Frontal cortex (tissue), 4 donors: ENCODE measurements around the gene GRK1. TPM values are rescaled to one million over a fixed set of nuclear protein-coding genes. Genes with fewer than 3 reads are reported as not detected.
A peak's percentile ranks its signal among the peaks of the same experiment; 100 is the strongest.
"Not testable (repeated sequence)": the region's sequence is repeated elsewhere in the genome, so short reads cannot be mapped to it uniquely, and the experiment has no call there.

Experiments
- DNase-seq, 2 donors: peaks; one replicate each; pipeline ENCODE4 v3.0.0; 2012; ENCODE audit warnings: low spot score in 2 of 2
- FAIRE-seq: peaks from 2 replicates; lab custom pipeline; 2012; peaks lifted over from hg19 to GRCh38; lab: Jason Lieb, UNC
- total RNA-seq: library from RNA; depleted of rRNA; stranded (reverse); fragments of >200 nt; gene quantifications from one replicate; pipeline ENCODE4 v1.2.3, GENCODE V29; 2014
- donor health status: control.
- donor health status: control.
- donor health status: control.

Gene GRK1
- total RNA-seq, 1 donor from 2014 or later: under 0.01 TPM

DNA sequence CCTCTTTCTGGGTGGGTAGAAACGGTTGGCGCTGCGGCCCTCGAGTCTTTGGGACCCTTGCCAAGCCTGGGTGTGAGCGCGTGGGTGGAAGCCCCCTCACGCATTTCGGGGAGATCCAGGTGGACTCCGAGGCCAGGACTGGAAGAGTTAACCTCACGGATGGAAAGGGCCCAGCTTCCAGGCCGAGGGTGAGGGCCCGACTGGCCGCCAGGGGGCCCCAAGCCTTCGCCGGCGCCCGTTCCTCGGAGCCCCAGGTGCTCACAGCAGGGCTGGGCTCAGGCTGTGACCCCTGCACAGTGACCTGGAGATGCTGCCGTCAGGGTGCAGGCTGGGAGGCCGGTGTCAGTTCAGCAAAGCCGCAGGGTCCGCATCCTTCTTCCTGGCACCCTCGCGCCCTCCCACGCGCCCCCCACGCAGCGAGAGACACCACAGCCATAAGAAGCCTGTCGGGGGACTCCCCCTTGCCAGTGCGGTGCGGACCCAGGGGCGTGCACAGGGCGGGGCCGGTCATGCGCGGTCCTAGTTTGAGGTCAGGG is 57.8 kb downstream of the GRK1 start:
- peak; percentile 70 for DNase-seq
- FAIRE-seq: no peak

DNA sequence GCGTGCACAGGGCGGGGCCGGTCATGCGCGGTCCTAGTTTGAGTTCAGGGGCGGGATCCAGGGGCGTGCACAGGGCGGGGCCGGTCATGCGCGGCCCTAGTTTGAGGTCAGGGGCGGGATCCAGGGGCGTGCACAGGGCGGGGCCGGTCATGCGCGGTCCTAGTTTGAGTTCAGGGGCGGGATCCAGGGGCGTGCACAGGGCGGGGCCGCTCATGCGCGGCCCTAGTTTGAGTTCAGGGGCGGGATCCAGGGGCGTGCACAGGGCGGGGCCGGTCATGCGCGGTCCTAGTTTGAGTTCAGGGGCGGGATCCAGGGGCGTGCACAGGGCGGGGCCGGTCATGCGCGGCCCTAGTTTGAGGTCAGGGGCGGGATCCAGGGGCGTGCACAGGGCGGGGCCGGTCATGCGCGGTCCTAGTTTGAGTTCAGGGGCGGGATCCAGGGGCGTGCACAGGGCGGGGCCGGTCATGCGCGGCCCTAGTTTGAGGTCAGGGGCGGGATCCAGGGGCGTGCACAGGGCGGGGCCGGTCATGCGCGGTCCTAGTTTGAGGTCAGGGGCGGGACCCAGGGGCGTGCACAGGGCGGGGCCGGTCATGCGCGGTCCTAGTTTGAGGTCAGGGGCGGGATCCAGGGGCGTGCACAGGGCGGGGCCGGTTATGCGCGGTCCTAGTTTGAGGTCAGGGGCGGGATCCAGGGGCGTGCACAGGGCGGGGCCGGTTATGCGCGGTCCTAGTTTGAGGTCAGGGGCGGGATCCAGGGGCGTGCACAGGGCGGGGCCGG is 58.5 kb downstream of the GRK1 start:
- DNase-seq: not testable (repeated sequence)

DNA sequence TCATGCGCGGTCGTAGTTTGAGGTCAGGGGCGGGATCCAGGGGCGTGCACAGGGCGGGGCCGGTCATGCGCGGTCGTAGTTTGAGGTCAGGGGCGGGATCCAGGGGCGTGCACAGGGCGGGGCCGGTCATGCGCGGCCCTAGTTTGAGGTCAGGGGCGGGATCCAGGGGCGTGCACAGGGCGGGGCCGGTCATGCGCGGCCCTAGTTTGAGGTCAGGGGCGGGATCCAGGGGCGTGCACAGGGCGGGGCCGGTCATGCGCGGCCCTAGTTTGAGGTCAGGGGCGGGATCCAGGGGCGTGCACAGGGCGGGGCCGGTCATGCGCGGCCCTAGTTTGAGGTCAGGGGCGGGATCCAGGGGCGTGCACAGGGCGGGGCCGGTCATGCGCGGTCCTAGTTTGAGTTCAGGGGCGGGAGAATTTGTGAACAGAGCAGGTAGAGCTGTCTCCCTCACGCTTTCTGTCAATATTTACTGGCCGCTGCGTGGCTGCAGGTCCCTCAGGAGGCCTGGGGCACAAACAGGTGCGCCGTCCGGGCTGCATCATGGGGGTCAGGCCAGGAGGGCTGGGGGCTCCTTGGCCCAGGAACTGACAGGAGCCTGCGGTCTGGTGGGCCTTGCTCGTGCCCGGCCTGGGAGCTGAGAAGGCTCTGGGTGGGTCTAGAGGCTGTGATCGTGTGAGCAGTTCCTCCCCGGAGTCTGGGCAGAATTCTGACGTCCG is 59.2 kb downstream of the GRK1 start:
- DNase-seq: peak in 1 of 2 donors; percentile 58
- FAIRE-seq: not testable (repeated sequence)

More for the DNA sequence above, 58.5 kb downstream of the GRK1 start:
- not testable (repeated sequence) for FAIRE-seq

DNA sequence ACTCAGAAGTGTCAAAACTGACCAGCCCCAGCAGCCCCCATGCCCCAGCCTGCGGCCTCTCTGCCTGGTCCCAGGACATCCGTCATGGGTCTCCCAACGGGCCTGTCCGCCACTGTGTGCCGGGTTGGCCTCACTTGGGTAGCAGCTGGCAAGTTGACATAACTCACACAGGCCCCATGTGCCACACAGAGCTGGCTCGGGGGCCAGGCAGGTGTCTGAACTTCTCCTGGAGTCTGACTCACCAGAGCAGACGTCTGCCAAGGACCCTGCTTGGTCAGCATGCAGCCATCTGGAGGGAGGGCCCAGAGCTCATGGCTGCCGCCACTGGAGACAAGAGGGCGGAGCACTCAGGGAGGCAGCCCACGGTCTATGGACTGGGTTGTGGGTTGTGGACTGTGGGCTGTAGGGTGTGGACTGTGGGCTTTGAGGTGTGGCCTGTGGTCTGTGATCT is 60.0 kb downstream of the GRK1 start:
- no peak for FAIRE-seq
- no peak for DNase-seq

DNA sequence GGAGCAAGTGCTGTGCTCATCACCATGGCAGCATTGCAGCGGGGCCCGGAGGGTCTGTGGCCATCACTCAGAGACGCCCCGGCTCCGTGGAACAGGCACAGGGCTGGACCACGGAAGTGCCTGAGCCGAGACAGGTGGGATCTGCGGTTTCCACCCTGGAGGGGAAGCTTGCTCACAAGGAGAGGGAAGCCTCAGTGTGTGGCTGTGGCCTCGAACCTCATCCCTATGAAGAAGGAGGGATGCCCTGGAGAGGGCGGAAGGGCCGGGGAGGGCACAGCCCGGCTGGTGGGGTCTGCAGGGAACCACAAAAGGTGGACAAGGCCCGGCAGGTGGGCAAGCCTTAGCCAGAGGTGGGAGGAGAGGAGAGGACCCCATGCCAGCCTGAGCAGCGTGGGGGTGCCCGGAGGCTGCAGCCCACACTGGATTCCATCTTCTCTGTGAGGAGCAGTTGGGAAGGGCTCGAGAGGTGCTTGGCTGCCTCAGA is 61.6 kb downstream of the GRK1 start:
- no peak for FAIRE-seq
- no peak for DNase-seq

DNA sequence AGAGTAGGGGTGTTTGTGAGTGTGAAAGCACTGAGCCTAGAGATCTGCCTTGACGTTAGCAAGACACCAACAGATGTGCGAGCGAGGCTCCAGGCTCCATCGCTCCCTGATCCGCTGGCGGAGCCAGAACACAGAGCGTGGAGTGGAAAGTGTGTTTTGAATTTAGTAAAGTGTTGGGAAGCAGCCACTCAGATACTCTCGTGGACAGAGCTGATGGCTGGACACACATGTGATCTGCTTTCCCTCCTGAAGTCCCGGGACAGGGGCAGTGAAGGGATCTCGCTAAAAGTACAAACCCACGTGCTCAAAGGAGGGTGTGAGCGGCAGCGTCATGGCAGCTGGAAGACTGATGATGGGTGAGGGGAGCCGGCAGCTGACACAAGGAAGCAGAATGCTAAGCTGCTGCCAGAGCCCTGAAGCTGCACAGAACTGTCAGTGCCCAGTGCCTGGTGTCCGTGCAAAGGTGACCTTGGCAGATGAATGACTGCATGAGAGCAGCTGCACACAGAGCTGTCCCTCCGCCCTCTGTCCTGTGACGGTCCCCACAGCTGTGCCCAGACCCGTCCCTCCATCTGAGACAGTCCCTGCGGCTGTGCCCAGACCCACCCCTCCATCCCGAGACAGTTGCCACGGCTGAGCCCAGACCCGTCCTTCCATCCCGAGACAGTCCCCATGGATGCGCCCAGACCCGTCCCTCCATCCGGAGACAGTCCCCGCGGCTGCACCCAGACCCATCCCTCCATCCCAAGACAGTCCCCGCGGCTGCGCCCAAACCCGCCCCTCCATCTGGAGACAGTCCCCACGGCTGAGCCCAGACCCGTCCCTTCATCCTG is 62.4 kb downstream of the GRK1 start:
- FAIRE-seq (no peak), DNase-seq (no peak)

DNA sequence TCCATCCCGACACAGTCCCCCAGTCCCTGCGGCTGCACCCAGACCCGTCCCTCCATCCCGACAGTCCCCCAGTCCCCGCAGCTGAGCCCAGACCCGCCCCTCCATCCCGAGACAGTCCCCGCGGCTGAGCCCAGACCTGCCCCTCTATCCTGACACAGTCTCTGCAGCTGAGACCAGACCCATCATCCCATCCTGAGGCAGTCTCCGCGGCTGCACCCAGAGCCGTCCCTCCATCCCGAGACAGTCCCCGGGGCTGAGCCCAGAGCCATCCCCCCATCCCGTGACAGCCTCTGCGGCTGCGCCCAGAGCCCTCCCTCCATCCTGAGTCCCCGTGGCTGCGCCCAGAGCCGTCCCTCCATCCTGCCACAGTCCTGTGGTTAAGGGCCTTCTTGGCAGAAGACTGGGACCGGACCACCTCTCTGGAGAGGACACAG is 63.3 kb downstream of the GRK1 start:
- FAIRE-seq (no peak), DNase-seq (no peak)

DNA sequence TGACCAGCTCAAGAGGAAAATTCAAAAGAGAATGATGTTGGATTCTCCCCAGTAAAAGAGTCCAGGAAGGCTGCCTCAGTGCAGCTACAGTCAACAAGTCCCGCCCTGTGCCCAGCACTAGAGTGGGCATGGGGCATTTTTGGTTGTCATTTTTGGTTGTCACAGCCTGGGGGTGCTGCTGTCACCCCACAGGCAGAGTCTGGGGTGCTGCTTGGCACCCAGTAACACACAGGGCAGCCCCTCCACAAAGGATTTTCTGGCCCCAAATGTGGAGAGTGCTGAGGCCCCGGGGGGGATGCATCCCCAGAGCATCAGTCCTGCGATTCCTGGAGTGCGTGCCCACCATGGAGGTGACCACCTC is 63.8 kb downstream of the GRK1 start:
- FAIRE-seq: no peak
- no peak for DNase-seq

DNA sequence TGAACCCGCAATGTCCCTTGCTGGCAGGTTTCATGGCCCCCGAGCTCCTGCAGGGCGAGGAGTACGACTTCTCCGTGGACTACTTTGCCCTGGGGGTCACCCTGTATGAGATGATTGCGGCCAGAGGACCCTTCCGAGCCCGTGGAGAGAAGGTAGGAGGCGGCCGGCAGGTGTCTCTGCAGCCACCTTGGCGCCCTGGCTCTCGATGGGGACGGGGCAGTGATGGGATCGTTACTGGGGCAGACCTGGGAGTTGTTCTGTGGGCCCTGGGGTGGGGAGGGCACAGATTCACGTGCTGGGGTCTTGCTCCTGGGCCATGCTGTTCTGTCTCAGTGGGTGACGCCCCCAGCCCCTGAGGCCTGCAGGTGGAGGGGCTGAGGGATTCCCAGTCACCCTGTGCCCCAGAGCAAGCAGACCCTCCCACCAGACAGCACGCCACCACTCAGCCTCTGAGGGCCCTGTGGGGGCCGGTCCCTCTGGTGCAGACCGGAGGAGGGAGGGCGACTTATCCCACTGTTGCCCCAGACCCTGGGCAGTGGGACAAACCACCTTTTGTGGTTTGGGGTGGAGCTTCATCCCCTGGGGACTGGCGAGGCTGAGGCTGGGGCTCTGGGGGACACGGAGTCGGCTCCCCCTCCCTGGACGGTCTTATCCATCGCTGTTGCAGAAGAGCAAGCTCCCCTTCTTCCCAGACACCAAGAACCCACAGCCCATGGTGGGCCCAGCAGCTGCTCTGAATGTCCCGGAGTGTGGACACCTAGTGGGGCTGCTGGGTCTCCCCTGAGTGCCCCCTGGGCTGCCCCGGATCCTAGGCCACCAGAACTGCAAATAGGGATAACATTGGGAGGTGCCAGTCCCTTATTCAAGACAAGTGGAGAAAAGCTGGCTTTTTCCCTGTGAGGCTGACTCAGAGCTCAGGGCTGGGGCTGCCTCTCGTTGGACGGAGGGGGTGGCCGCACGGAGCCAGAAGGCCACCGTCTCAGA is 64.5 kb downstream of the GRK1 start:
- DNase-seq (no peak), FAIRE-seq (no peak)

DNA sequence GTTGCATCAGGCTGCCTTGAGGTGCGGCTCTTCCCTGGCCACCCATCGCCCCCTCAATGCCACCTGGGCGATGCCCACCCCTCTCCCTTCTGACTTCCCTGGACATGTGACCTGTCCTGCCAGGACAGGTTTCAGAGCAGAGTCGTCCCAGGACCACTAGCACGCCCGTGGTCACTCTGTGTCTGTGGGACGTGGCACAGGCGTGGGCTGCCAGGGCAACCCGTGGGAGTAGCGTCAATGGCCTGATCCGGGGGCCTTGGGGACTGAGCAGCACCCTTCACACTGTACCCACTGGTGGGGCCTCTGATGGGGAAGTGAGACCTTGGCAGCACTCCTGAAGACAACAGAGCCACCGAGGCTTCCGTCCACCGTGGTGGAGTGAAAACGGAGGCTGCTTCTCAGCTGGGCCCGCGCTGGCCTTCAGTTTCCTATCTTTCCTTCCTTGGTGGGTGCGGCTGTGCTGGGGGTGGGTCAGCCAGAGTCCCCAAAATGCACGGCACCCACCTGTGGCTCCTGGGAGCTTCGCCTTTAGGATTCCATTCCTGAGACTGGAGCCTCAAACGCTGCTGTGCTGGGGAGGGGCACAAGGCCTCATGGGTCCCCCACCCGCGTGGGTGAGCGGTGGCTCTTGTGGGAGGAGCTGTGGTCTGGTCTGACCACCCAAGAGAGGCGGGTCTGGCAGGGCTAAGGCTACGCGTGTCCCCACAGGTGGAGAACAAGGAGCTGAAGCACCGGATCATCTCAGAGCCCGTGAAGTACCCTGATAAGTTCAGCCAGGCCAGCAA is 65.3 kb downstream of the GRK1 start:
- DNase-seq (no peak), FAIRE-seq (no peak)

DNA sequence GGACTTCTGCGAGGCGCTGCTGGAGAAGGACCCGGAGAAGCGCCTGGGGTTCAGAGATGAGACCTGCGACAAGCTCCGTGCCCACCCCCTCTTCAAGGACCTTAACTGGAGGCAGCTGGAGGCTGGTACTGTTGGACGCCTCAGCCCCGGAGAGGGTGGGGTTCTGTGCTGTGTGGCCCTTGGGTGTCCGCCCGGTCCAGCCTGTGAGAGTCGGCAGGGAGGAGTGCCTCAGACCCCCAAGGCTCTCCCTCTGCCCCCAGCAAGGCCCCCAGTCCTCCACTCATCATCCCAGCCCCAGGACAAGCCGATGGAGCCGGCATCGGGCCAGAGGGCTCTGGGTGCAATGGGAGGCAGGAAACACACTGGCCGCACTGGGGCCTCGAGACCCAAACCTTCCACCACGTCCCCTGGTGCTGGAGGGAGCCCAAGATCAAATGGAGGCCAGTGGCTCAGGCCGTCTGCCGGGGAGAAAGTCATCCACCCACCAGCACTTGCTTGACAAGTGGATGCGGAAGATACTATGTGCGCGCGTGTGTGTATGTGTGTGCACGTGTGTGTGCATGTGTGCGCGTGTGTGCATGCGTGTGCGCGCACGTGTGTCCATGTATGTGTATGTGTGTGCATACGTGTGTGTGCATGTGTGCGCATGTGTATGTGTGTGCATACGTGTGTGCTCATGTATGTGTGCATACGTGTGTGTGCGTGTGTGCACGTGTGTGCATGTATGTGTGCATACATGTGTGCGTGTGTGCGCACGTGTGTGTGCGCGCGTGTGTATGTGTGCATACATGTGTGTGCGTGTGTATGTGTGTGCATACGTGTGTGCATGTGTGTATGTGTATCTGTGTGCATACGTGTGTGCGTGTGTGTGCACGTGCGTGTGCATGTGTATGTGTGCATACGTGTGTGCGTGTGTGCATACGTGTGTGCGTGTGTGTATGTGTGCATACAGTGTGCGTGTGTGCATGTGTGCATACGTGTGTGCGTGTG is 66.2 kb downstream of the GRK1 start:
- no peak for DNase-seq

DNA sequence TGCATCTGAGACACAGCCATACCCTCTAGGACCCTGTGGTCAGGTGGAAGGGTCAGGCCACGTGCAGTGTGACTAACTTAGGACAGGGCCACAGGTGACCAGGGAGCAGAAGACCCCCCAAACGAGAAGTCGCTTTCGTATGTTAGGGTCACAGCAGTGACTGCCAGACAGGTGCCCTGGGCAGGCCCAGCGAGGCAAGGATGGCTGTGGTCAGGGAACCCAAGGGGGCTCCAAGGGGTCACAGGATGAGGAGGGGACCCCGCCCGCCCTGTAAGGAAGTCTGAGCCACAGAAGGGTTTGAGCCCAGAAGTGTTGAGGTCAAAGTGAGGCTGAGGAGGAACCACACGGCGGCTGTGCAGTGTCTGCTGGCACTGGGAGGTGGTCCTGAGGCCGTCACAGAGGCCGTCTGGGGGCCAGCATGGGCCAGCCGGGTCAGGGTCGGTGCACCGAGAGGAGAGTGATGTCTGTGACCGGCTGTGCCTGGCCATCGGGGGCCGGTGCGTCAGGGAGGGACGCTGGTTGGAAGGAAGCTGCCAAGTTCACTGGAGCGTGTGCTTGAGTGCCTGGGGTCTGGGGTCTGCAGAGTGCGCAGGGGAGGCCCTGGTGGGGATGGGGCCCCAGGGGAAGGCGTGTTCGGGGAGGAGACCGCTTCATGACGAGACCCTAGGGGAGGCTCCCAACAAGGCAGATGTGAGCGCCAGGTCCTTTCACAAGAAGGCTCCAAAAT is 67.2 kb downstream of the GRK1 start:
- DNase-seq (no peak), FAIRE-seq (no peak)

More for the DNA sequence above, 66.2 kb downstream of the GRK1 start:
- FAIRE-seq: no peak

DNA sequence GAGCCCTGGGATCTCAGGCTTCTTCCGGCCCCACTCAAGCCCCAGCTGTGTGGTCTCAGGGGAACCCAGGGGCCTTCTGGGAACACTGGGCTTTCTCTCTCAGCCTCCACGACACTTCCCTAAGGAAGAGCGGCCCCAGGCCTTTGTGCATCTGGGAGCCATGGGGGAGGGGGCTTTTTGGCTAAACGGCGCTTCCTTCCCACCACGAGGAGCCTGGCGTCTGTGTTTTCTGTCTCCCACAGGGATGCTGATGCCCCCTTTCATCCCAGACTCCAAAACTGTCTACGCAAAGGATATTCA is 67.8 kb downstream of the GRK1 start:
- FAIRE-seq: no peak
- no peak for DNase-seq

DNA sequence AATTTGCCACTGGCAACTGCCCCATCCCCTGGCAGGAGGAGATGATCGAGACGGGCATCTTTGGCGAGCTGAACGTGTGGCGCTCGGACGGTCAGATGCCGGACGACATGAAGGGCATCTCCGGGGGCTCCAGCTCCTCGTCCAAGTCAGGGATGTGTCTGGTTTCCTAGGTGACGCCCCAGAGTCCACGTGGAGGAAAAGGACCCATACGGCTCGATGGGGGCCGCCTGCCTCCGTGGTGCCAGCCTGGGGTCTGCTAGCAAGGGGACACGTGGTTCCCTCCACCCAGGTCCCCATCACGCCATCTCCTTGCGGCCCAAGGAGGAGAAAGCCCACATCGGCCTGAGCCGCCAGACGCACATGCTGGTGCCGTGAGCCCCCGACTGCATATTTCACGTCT is 68.2 kb downstream of the GRK1 start:
- no peak for FAIRE-seq
- DNase-seq: no peak

DNA sequence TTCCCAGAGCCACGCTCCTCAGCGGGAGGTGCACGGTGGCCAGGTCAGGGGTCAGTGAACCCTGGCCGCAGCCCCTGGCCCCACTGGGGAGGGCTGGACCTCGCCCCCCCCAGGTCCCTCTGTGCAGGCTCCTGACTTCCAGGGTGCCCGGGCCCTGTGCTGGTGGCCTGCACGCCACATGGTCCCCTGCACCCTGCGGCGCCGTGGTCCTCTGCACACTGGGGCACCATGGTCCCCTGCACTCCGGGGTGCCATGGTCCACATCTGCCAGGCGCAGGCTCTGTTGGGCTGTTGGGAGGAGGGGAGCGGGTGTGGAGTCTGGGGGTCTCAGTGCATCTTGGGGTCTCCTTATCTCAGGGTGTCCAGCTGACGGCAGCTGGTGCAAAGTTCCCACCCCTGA is 68.7 kb downstream of the GRK1 start:
- no peak for DNase-seq
- FAIRE-seq: no peak

DNA sequence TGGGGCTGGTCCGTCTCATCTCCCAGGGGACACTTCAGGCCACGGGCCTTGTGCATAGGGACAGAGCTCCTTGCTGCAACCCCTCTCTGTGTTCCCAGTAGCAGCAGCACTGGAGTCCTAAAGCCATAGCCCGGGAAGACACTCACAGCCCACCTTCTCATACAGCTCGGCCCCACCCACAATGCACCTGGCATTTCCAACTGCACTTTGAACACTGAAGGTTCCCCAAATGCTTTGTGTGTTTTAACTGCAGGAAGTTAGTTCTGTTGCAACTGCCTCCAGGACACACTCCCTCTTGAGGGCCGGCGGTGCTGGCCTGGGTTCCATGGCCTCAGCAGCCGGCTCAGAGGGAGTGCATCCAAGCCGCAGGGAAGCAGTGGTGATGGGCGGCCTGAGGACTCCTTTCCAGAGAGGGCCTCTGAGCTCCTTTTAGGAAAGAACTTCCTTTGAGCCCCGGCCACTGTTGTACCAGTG is 69.3 kb downstream of the GRK1 start:
- no peak for DNase-seq
- FAIRE-seq: no peak
